Measurements from ENCODE around the gene IQGAP2.
"Not testable (repeated sequence)": the region's sequence is repeated elsewhere in the genome, so short reads cannot be mapped to it uniquely, and the experiment has no call there.

The IQGAP2 gene

GRCh38 chr5:76546497-76547102 lies 143.5 kb downstream of the IQGAP2 start:
- peak in 1 of 2 donors; percentile 42 for DNase-seq

- peak in 1 of 2 donors; percentile 48 for DNase-seq
Measured at GRCh38 chr5:76547242-76547890, 144.3 kb downstream of the IQGAP2 start.

GRCh38 chr5:76547891-76548524 lies 144.9 kb downstream of the IQGAP2 start:
- no peak for DNase-seq

GRCh38 chr5:76548525-76549229 lies 145.6 kb downstream of the IQGAP2 start:
- DNase-seq: no peak

GRCh38 chr5:76550881-76551280 lies 147.8 kb downstream of the IQGAP2 start:
- not testable (repeated sequence) for DNase-seq

GRCh38 chr5:76552546-76552945 lies 149.5 kb downstream of the IQGAP2 start:
- no peak for DNase-seq

GRCh38 chr5:76553251-76553650 lies 150.2 kb downstream of the IQGAP2 start:
- no peak for DNase-seq

GRCh38 chr5:76555114-76555513 lies 152.0 kb downstream of the IQGAP2 start:
- DNase-seq: no peak

GRCh38 chr5:76555717-76556116 lies 152.6 kb downstream of the IQGAP2 start:
- DNase-seq: no peak

- DNase-seq: no peak
Measured at GRCh38 chr5:76556511-76557221, 153.6 kb downstream of the IQGAP2 start.

- no peak for DNase-seq
Measured at GRCh38 chr5:76560952-76561891, 158.1 kb downstream of the IQGAP2 start.

GRCh38 chr5:76561959-76562358 lies 158.9 kb downstream of the IQGAP2 start:
- no peak for DNase-seq

- DNase-seq: no peak
Measured at GRCh38 chr5:76565009-76565408, 161.9 kb downstream of the IQGAP2 start.

GRCh38 chr5:76570153-76570552 lies 167.1 kb downstream of the IQGAP2 start:
- no peak for DNase-seq

GRCh38 chr5:76571559-76571958 lies 168.5 kb downstream of the IQGAP2 start:
- no peak for DNase-seq

- no peak for DNase-seq
Measured at GRCh38 chr5:76576450-76576849, 173.4 kb downstream of the IQGAP2 start.

- DNase-seq: no peak
Measured at GRCh38 chr5:76576996-76577395, 173.9 kb downstream of the IQGAP2 start.

GRCh38 chr5:76579166-76579937 lies 176.3 kb downstream of the IQGAP2 start:
- no peak for DNase-seq

GRCh38 chr5:76580981-76581380 lies 177.9 kb downstream of the IQGAP2 start:
- no peak for DNase-seq

GRCh38 chr5:76582230-76583162 lies 179.4 kb downstream of the IQGAP2 start:
- DNase-seq: peak in 1 of 2 donors; percentile 13
